A549 (cell line): ENCODE data around the gene GRK6.
A peak's percentile ranks its signal among the peaks of the same experiment; 100 is the strongest.

Experiments used
- CEBPB ChIP-seq, 2 experiments: fragments of >200 bp in 1 of 2; sonication (Bioruptor Twin) in 1 of 2; formaldehyde crosslinking in 1 of 2; IDR thresholded peaks; 2 replicates each; pipeline ENCODE4 v1.6.1; 2012 to 2016
- RAD21 ChIP-seq, 2 experiments: fragments of >200 bp in 1 of 2; sonication (Bioruptor Twin) in 1 of 2; formaldehyde crosslinking in 1 of 2; IDR thresholded peaks in 1 of 2; conservative IDR thresholded peaks in 1 of 2; 2 replicates in 1 of 2; 3 replicates in 1 of 2; pipeline ENCODE4 v1.6.1; 2012 to 2018; ENCODE audit warnings: inconsistent platforms in 1 of 2
- RNF2 ChIP-seq: fragments of 200-600 bp; sonication (generic); IDR thresholded peaks from 2 replicates; pipeline ENCODE4 v1.6.1; 2016; ENCODE audit warnings: low read depth, mild to moderate bottlenecking, antibody characterized with exemption, moderate library complexity, borderline replicate concordance
- TF ChIP-seq, protein P1 (sequence below): fragments of >200 bp; sonication (Bioruptor Twin); formaldehyde crosslinking; IDR thresholded peaks from 3 replicates; pipeline ENCODE4 v1.5.1; 2016

DNA sequence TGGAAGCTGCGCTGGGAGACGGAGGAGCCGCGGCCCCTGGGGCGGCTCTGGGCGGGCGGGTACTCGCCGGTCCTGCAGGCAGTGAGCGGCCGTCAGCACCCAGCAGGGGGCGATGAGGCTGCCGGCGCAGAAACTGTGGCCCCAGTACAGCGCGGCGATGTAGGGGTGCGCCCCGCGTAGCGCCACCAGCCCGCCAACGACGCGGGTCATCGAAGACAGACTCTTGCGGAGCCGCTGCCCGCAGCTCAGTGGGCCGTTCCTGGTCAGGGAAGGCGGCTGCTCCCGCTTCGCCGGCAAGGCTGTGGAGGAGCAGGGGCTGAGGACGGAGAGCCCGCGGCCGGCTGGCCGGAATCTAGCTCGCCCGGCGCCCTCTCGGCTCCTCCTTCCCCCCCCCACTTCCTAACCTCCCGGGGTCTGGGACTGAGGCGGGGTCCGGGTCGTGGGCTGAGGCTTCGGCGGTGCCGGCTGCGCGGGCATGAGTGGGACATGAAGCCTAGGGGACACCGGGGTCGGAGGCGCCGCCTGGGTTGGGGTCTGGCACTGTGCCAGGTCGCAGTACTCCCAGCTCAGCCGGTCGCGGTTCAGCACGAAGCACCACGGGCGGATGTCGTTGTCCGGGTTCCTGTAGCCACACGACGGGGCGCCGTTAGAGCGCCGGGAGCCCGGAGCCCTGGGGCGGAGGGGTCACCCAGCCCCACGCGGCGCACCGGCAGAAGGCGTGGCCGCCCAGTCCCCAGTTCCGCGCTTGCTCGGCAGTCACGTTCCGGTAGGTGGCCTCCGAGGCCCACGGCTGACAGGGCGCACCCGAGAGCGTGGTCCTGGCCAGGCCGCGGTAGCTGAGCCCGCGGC is 22.5 kb upstream of the GRK6 start:
- peak; percentile 72 to 84 for TF ChIP-seq RAD21 (conservative IDR thresholded peaks at IDR 0.05 in 1 of 2, IDR thresholded peaks at IDR 0.05 in 1 of 2)
- peak; percentile 71; the same call in 1 of the 2 replicates for TF ChIP-seq RNF2
- TF ChIP-seq, protein P1, sequence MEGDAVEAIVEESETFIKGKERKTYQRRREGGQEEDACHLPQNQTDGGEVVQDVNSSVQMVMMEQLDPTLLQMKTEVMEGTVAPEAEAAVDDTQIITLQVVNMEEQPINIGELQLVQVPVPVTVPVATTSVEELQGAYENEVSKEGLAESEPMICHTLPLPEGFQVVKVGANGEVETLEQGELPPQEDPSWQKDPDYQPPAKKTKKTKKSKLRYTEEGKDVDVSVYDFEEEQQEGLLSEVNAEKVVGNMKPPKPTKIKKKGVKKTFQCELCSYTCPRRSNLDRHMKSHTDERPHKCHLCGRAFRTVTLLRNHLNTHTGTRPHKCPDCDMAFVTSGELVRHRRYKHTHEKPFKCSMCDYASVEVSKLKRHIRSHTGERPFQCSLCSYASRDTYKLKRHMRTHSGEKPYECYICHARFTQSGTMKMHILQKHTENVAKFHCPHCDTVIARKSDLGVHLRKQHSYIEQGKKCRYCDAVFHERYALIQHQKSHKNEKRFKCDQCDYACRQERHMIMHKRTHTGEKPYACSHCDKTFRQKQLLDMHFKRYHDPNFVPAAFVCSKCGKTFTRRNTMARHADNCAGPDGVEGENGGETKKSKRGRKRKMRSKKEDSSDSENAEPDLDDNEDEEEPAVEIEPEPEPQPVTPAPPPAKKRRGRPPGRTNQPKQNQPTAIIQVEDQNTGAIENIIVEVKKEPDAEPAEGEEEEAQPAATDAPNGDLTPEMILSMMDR = peak; percentile 71
- no peak for TF ChIP-seq CEBPB (IDR thresholded peaks at IDR 0.05)
